DOHH2 (cell line): ENCODE results near the gene ECE1.

Experiments used
- H3F3A ChIP-seq: fragments of 200-600 bp; sonication (generic), shearing (Covaris generic); 2 replicates; pipeline ENCODE4 v1.6.0; 2016; ENCODE audit warnings: antibody characterized with exemption, mild to moderate bottlenecking; ENCODE audit not compliant: control insufficient read depth, insufficient read depth
- H3K27ac ChIP-seq: fragments of 200-600 bp; sonication (generic); 2 replicates; pipeline ENCODE4 v1.5.1; 2014; ENCODE audit warnings: low read depth, mild to moderate bottlenecking, low read length, moderate library complexity
- H3K27me3 ChIP-seq: fragments of 200-600 bp; sonication (generic); 2 replicates; pipeline ENCODE4 v1.6.1; 2014; ENCODE audit warnings: mild to moderate bottlenecking, low read length, mixed read lengths; ENCODE audit not compliant: control insufficient read depth
- H3K36me3 ChIP-seq: fragments of 200-600 bp; sonication (generic); 2 replicates; pipeline ENCODE4 v1.6.1; 2014; ENCODE audit warnings: mild to moderate bottlenecking, low read length, moderate library complexity, mixed read lengths; ENCODE audit not compliant: control insufficient read depth
- H3K4me1 ChIP-seq: fragments of 200-600 bp; sonication (generic); 2 replicates; pipeline ENCODE4 v1.6.1; 2014; ENCODE audit warnings: mild to moderate bottlenecking, low read length, mixed read lengths; ENCODE audit not compliant: control insufficient read depth
- H3K4me2 ChIP-seq: fragments of 200-600 bp; sonication (generic); 2 replicates; pipeline ENCODE4 v1.6.0; 2014; ENCODE audit warnings: mild to moderate bottlenecking, low read length, moderate library complexity
- H3K4me3 ChIP-seq: fragments of 200-600 bp; sonication (generic); 2 replicates; pipeline ENCODE4 v1.5.1; 2014; ENCODE audit warnings: mild to moderate bottlenecking, low read length, mixed read lengths
- H3K79me2 ChIP-seq: fragments of 200-600 bp; sonication (generic); 2 replicates; pipeline ENCODE4 v1.6.1; 2014; ENCODE audit warnings: mild to moderate bottlenecking, low read length, mixed read lengths; ENCODE audit not compliant: control insufficient read depth
- H3K9me2 ChIP-seq: fragments of 200-600 bp; sonication (generic); replicated peaks from 2 replicates; pipeline ENCODE4 v1.6.1; 2014; ENCODE audit warnings: mild to moderate bottlenecking, low read length, mixed read lengths; ENCODE audit not compliant: control insufficient read depth
- H3K9me3 ChIP-seq: fragments of 200-600 bp; sonication (generic); 2 replicates; pipeline ENCODE4 v1.6.1; 2014; ENCODE audit warnings: antibody characterized with exemption, low read length, mixed read lengths; ENCODE audit not compliant: control insufficient read depth, insufficient read depth
- H4K20me1 ChIP-seq: fragments of 200-600 bp; sonication (generic); 2 replicates; pipeline ENCODE4 v1.6.0; 2014; ENCODE audit warnings: low read depth, mild to moderate bottlenecking, antibody characterized with exemption, low read length, moderate library complexity; ENCODE audit not compliant: control insufficient read depth, insufficient read depth
- EZH2phosphoT487 ChIP-seq: fragments of 200-600 bp; sonication (generic); IDR thresholded peaks from 2 replicates; pipeline ENCODE4 v1.6.1; 2017; ENCODE audit warnings: borderline replicate concordance, mild to moderate bottlenecking, antibody characterized with exemption, low read length, moderate library complexity, mixed read lengths
- TF ChIP-seq, protein P1 (sequence below): fragments of 200-600 bp; sonication (generic); IDR thresholded peaks from one replicate; pipeline ENCODE4 v1.5.1; 2014; ENCODE audit warnings: antibody characterized with exemption, mild to moderate bottlenecking, low read depth, low read length; ENCODE audit not compliant: poor library complexity, severe bottlenecking

Gene ECE1

DNA sequence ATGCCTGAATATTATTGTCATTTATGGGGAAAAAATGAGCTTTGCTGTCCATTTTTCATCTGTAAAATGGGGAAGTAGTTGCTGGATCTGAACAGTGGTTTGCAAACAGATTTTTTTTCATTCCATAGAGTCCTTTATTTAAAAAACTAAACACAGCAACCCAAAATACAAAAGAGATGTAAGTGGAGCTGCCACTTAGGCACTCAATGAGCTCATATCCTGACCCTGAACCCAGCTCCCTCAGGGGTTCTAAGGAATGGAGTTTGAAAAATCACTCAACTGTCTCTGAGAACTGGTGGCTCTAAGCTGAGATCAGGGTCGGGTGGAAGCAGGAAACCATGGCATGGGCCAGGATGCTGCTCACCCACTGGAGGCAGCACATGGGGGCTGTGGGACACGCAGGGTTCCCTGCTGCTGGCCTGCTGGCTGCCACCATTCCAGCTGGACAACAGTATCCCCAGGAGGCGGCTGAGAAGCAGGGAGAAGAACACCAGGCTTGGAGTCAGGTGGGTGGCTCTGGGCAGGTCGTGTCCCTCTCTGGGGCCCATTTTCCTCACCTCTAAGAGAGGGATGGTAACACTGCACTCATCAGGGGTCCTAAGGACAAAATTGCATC is 9.6 kb upstream of the ECE1 start:
- Histone ChIP-seq H3K79me2 (no peaks in the 10 kb centered on the region), H3F3A (peaks cover 3% of the 10 kb centered on the region), H3K9me3 (no peaks in the 10 kb centered on the region), H3K4me2 (0 out of 2 replicates have a peak overlapping the region, but pooled peaks have one; percentile 9), H4K20me1 (no peaks in the 10 kb centered on the region), H3K27me3 (no peaks in the 10 kb centered on the region), H3K36me3 (no peaks in the 10 kb centered on the region), H3K4me1 (peaks cover 32% of the 10 kb centered on the region), H3K27ac (no peak overlapping the region), H3K4me3 (no peak overlapping the region), H3K9me2 (no peaks in the 10 kb centered on the region)
- TF ChIP-seq EZH2phosphoT487: no peak
- TF ChIP-seq, protein P1, sequence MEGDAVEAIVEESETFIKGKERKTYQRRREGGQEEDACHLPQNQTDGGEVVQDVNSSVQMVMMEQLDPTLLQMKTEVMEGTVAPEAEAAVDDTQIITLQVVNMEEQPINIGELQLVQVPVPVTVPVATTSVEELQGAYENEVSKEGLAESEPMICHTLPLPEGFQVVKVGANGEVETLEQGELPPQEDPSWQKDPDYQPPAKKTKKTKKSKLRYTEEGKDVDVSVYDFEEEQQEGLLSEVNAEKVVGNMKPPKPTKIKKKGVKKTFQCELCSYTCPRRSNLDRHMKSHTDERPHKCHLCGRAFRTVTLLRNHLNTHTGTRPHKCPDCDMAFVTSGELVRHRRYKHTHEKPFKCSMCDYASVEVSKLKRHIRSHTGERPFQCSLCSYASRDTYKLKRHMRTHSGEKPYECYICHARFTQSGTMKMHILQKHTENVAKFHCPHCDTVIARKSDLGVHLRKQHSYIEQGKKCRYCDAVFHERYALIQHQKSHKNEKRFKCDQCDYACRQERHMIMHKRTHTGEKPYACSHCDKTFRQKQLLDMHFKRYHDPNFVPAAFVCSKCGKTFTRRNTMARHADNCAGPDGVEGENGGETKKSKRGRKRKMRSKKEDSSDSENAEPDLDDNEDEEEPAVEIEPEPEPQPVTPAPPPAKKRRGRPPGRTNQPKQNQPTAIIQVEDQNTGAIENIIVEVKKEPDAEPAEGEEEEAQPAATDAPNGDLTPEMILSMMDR: no peak

DNA sequence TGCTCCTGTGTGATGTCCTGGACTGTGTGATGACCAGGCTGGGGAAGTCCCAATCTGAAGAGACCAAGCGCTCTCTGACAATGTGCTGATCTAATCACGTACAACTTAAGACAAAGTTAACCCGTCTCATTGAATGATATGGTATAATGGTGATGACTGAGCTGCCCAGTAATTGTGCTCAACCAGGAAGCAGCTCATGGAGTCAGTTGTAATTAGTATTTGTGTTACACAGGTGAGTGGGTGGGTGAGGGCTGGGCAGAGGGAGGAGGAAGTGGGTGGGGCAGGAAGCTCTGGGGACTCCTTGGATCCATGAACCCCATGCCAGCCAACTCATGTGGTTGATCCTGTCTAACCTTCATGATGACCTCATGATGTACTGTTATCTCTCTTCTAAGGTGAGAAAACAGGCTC is 8.7 kb upstream of the ECE1 start:
- Histone ChIP-seq H3K36me3 (no peaks in the 10 kb centered on the region), H3K4me1 (peaks cover 41% of the 10 kb centered on the region), H4K20me1 (no peaks in the 10 kb centered on the region), H3K27me3 (no peaks in the 10 kb centered on the region), H3K9me2 (no peaks in the 10 kb centered on the region), H3K9me3 (no peaks in the 10 kb centered on the region), H3K79me2 (no peaks in the 10 kb centered on the region), H3K27ac (no peak overlapping the region), H3K4me2 (no peak overlapping the region), H3F3A (peaks cover 10% of the 10 kb centered on the region), H3K4me3 (no peak overlapping the region)
- TF ChIP-seq, protein P1: no peak
- no peak for TF ChIP-seq EZH2phosphoT487

DNA sequence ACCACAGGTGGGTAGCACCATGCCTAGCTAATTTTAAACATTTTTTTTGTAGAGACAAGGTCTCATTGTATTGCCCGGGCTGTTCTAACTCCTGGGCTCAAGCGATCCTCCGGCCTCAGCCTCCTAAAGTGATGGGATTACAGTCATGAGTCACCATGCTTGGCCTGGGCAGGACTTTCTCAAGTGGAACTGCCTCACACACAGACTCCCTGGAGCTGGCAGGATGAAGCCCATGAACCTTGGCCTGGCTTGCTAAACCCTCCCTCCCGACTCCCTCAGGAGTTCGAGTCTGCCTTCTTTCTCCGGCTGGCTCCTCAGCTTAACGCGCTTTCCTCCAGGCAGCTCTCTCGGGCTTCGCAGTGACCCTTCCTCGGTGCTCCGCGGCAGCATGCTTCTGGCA is 7.7 kb upstream of the ECE1 start:
- H3K4me3 ChIP-seq: no peak overlapping the region
- peaks cover 51% of the 10 kb centered on the region for H3K4me1 ChIP-seq
- H3K27me3 ChIP-seq: no peaks in the 10 kb centered on the region
- H3K79me2 ChIP-seq: no peaks in the 10 kb centered on the region
- no peak overlapping the region for H3K4me2 ChIP-seq
- no peak for TF ChIP-seq EZH2phosphoT487
- TF ChIP-seq, protein P1: no peak
- no peaks in the 10 kb centered on the region for H3K9me2 ChIP-seq
- no peaks in the 10 kb centered on the region for H3K9me3 ChIP-seq
- H3F3A ChIP-seq: peaks cover 18% of the 10 kb centered on the region
- no peak overlapping the region for H3K27ac ChIP-seq
- H4K20me1 ChIP-seq: no peaks in the 10 kb centered on the region
- H3K36me3 ChIP-seq: no peaks in the 10 kb centered on the region
